ENCODE measurements around the gene SYNE4.

- TF ChIP-seq CTCF (IDR thresholded peaks at IDR 0.05; ENCODE audit: insufficient read depth, low read length) (no peak), POLR2AphosphoS5 (IDR thresholded peaks at IDR 0.05; ENCODE audit: low read depth) (no peak), REST (IDR thresholded peaks at IDR 0.05; ENCODE audit: insufficient replicate concordance, low read depth) (no peak), SPI1 (IDR thresholded peaks at IDR 0.05; ENCODE audit: borderline replicate concordance, low read depth) (no peak)
Observed at GRCh38 chr19:36023432-36023831, 14.8 kb upstream of the SYNE4 start.
